Stimulated activated CD8-positive, alpha-beta memory T cell treated with anti-CD3 and anti-CD28 coated beads, Interleukin-12 subunit alpha, Interleukin-12 subunit beta, amount 100 ng/mL, for 4 hours (primary cell): ENCODE results near the gene EXOC3L1.

ENCODE experiments used
- DNase-seq: peaks from one replicate; pipeline ENCODE4 v3.0.0-alpha.2; 2020; ENCODE audit warnings: low read depth

The EXOC3L1 gene

DNA sequence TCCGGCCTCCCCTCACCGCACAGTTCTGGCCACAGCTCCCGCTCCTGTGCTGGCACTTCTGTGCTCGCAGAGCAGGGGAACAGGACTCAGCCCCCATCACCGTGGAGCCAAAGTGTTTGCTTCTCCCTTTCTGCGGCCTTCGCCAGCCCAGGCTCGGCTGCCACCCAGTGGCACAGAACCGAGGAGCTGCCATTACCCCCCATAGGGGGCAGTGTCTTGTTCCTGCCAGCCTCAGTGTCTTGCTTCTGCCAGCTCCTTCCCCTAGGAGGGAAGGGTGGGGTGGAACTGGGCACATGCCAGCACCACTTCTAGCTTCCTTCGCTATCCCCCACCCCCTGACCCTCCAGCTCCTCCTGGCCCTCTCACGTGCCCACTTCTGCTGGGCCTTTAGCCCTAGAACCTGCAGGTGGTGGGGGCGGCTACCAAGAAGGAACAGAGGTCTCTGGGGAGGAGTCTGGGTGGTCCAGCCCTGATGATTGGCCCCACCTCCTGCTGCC is 8.3 kb upstream of the EXOC3L1 start:
- DNase-seq: no peak

DNA sequence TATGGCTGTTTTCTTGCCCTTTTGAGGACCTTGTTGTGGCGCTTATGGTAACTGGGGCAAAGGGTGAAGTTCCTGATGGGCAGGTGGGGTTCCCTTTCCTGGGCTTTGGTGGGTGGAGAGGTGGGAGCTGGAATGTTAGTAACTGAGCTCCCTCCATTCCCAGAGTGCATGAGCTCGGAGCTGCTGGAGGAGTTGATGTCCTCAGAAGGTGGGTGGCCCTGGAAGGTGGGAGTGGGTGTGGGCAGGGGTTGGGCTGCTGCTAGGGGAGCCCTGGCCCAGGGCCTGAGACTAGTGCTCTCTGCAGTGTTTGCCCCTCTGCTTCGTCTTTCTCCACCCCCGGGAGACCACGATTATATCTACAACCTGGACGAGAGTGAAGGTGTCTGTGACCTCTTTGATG is 7.8 kb upstream of the EXOC3L1 start:
- no peak for DNase-seq

DNA sequence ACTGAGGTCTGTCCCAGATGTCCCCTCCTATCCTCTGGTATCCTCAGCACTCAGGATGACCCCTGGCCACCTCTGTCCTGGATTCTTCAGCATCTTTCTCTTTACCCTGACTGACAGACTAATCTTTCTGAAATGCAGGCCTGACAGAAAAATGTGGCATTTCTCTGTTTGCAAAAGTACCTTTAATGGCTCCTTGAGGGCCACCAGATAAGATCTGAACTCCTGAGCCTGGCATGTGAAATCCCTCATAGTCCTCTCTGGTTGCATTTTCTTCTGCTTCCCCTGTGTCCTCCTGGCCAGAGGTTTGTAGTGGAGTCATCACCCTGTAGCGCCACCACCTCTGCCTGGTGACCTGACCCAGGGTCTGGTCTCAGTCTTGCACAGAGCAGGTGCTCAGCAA is 6.9 kb upstream of the EXOC3L1 start:
- no peak for DNase-seq

- no peak for DNase-seq
Observed at GRCh38 chr16:67195676-67196075, 5.7 kb upstream of the EXOC3L1 start.

DNA sequence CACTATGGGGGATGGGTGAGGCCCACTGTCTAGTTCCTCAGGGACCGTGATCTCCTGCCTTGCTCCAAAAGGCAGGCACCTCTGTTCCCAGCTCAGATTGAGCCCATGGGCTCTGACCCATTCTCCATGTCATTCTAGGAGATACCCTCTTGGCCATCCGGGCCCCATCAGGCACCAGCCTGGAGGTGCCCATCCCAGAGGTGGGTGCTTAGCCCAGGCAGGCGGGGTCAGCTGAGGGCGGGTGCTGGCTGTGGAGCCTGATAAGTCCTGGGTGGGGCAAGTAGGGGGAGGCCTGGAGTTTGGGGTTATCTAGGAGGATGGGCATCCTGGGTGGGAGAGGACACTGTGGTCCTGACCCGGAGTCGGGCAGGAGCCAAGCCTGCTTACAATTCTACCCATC is 4.3 kb upstream of the EXOC3L1 start:
- DNase-seq: no peak

- DNase-seq: no peak
Observed at GRCh38 chr16:67193536-67193935, 3.6 kb upstream of the EXOC3L1 start.

GRCh38 chr16:67192781-67193361 is 2.9 kb upstream of the EXOC3L1 start:
- no peak for DNase-seq

DNA sequence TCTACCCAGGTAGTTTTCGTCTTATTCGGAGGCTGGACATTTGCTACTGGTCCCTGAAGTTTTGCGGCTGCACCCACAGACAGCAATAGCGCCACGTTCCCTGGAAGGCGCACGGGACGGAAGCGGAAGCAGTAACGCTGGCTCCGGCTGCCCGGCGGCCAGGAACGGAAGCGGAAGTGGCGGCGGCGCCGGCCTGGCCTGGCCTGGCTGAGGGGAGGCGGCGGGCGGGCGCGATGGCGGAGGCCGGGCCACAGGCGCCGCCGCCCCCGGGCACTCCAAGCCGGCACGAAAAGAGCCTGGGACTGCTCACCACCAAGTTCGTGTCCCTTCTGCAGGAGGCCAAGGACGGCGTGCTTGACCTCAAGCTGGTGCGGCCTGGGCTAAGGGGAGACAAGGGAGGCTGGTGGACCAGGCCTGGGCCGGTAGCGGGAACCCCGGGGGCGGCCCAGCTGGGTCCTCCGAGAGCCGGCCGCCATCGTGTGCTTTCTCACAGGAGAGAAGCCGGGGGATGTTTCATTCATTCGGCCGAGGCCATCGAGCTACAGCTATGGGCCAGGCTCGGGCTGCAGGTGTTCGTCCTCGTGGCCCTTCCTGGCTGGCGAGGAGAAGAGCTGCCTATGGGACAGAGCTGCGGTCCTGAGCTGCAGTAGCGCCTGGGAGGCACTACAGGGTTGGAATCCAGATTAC is 2.2 kb upstream of the EXOC3L1 start, which contains the start of gene E2F4:
Gene E2F4, plus strand, starts transcription at position 161 of the 687 bp plus-strand sequence. Its CDS starts 73 bp downstream, at position 234.
- peak; percentile 76 for DNase-seq

- DNase-seq: no peak
Observed at GRCh38 chr16:67191411-67191994, 1.6 kb upstream of the EXOC3L1 start.

DNA sequence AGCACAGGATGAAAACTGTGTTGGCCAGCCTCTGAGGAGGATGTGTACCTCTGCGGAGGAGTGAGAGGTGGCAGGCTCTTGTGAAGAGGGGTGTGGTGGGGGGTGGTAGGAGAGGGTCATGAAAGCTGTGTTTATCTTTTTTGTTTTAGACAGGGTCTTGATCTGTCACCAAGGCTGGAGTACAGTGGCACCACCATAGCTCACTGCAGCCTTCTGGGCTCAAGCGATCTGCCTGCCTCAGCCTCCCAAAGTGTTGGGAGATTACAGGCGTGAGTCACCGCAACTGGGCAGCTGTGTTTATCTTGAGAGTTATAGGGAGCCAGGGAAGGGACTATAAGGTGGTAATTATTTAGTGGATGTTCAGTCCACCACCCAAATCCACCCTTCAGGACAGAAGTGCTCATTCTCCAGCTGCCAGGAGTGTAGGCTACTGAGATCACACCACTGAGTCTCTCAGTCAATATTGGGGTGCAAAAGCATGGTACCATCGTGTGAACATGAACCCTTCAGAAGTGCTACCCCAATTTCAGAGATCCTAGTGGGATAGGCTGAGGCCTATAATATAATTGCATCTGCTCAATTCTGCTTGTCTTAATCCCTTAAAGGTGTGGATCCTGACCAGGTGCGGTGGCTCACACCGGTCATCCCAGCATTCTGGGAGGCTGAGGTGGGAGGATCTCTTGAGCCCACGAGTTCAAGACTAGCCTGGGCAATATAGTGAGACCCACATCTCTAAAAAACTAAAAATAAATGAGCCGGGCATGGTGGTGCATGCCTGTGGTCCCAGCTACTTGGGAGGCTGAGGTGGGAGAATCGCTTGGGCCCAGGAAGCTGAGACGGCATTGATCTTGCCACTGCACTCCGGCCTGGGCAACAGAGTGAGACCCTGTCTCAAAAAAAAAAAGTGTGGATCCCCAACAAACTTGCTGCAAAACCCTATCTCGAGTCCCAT is 788 bp upstream of the EXOC3L1 start:
- DNase-seq: no peak

- DNase-seq: no peak
Observed at GRCh38 chr16:67188798-67189197, 1.1 kb downstream of the EXOC3L1 start.

- DNase-seq: no peak
Observed at GRCh38 chr16:67188323-67188722, 1.6 kb downstream of the EXOC3L1 start.

GRCh38 chr16:67187175-67187890 is 2.6 kb downstream of the EXOC3L1 start:
- DNase-seq: no peak

GRCh38 chr16:67186550-67186950 is 3.4 kb downstream of the EXOC3L1 start:
- no peak for DNase-seq

DNA sequence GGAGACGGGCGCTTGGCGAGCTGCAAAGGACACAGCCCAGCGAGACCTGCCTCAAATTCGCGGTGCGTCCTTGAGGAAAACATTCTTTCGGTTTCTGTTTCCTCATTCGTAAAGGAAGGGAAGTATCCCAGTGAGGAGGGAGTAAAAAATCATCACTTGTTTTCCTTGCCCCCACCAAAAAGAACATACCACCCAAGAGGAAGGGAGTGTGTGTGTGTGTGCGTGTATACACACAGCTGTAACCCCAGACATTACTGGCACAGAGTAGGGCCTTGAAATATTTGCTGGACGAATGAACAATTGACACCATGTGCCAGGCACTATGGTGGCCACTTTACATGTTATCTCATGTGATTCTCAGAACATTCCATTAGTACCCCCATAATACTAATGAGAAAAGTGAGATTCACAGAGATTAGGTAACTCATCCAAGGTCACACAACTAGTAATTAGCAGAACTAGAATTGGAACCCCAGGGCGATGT is 4.2 kb downstream of the EXOC3L1 start:
- DNase-seq: no peak

DNA sequence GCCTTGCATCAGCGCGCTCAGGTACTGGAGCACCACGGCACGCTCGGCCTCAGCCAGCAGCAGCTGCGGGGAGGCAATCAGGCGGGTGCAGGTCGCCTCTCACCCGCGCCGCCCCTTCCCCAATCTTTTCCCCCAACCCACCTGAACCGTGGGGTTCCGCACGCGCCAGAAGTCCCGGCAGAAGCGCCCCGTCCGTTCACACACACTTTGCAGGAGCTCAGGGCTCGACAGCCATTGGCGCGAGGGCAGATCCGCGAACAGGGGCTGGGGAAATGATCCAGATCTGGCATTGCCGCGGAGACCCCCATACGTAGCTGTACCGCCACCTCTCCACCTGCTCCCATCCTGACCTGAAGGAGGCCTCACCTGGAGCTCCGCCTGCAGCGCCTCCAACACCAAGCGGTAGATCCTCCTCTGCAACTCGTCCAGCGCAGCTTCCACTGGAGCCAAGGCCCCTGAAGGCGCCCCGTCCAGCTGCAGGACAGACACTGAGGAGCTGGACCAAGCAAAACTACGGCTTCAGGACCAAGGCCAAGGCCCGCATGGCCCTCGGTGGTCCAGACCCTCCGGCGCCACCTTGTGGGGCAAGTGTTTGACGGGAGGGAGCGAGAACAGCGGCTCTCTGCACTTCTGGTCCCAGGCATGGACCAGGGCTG is 4.8 kb downstream of the EXOC3L1 start:
- DNase-seq: peak; percentile 63

- no peak for DNase-seq
Observed at GRCh38 chr16:67184453-67184994, 5.4 kb downstream of the EXOC3L1 start.

- DNase-seq: peak; percentile 81
Observed at GRCh38 chr16:67183627-67184452, 6.1 kb downstream of the EXOC3L1 start, which contains the start of gene MATCAP1. Gene MATCAP1, minus strand, starts transcription at chr16:67183963. Its CDS starts 3,353 bp downstream, at chr16:67180610.

GRCh38 chr16:67183284-67183626 is 6.7 kb downstream of the EXOC3L1 start:
- DNase-seq: no peak

GRCh38 chr16:67182288-67182687 is 7.6 kb downstream of the EXOC3L1 start:
- DNase-seq: no peak
